ENCODE data around the gene TACC3. TPM values are rescaled to one million over a fixed set of nuclear protein-coding genes. Genes with fewer than 3 reads are reported as not detected.

TACC3 gene
- total RNA-seq, 2 experiments from 2014 or later = 139 to 144 TPM

GRCh38 chr4:1792158-1792831 lies 71.0 kb downstream of the TACC3 start:
- CTCF ChIA-PET = interaction anchor here (0.7 to 1.6 kb wide), 2 partner anchors 44 to 46 kb away, joined by 3 to 5 read pairs; no protein-coding TSS in a partner anchor
- POLR2A ChIA-PET = no interaction called here

GRCh38 chr4:1792832-1793495 lies 71.6 kb downstream of the TACC3 start, which contains the start of gene FGFR3:
Gene FGFR3, plus strand, starts transcription at chr4:1793293. Its CDS starts 642 bp downstream, at chr4:1793935.
- POLR2A ChIA-PET = no interaction called here
- CTCF ChIA-PET = interaction anchor here (1.6 kb wide), 1 partner anchor 45 kb away, joined by 5 read pairs; no protein-coding TSS in a partner anchor

- ChIA-PET POLR2A (no interaction called here), CTCF (interaction anchor here (1.6 kb wide), 1 partner anchor 45 kb away, joined by 5 read pairs; no protein-coding TSS in a partner anchor)
These were observed 72.1 kb downstream of the TACC3 start for GRCh38 chr4:1793496-1793840.

DNA sequence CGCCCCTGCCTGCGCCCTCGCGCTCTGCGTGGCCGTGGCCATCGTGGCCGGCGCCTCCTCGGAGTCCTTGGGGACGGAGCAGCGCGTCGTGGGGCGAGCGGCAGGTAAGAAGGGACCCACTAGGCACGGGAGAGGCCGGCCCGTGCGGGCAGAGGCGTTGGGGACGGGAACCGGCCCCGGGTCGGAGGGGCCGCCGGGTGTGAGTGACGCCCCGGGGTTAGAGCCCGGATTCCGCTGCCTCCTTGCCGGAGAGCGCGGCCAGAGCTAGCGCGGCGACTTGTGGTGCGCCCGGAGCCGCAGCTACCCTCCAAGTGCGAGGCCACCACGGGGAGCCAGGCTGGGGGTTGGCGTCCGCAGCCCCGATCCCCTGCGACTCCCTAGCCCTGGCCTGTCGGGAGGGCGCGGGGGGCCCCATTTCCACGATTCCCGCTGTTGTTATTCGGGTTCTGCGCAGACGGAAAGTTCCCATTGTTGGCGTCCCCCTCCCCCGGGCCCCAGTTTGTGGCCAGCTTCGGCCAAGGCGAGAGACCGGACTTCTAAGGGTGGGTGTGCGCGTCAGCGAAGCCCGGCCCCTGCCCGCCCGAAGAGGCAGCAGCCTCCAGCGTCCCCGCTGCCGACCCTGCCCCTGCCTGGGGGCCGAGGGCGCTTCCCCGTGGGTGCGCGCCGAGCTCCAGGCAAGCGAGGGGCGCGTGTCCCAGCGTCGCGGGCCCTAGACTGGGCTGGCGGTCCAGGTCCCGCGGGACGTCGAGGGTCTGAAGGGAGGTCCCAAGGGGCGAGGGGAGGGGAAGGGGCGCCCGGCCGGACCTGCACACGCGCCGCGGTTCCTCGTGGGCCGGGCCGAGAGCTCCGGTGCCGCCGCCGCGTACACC lies 72.9 kb downstream of the TACC3 start:
- ChIA-PET POLR2A (no interaction called here), CTCF (interaction anchor here (1.1 to 1.3 kb wide), 2 partner anchors 35 to 46 kb away, joined by 3 to 8 read pairs; no protein-coding TSS in a partner anchor)

Other genes with a start within 250 kb of the TACC3 start
- 1 to 10 TPM in 1 of 2 experiments, under 1 TPM in 1; 0.94 to 2.8 TPM for gene FAM53A, start 37.2 kb upstream of the TACC3 start, total RNA-seq
- gene SLBP, start 9.2 kb upstream of the TACC3 start, total RNA-seq = 100 to 1,000 TPM; 181 to 182 TPM
- 10 to 100 TPM; 24.8 to 25.6 TPM for gene TMEM129, start 198 bp upstream of the TACC3 start, total RNA-seq
- under 1 TPM in 1 of 2 experiments, not detected in 1; 0.08 TPM for gene FGFR3, start 71.8 kb downstream of the TACC3 start, total RNA-seq
- 10 to 100 TPM; 88.8 to 94.7 TPM for gene LETM1, start 134.6 kb downstream of the TACC3 start, total RNA-seq
- 100 to 1,000 TPM; 166 to 177 TPM for gene NSD2, start 149.9 kb downstream of the TACC3 start, total RNA-seq

All from activated CD8-positive, alpha-beta memory T cell treated with anti-CD3 and anti-CD28 coated beads for 36 hours (primary cell).